ENCODE measurements around the gene RPL27A. TPM values are rescaled to one million over a fixed set of nuclear protein-coding genes. Genes with fewer than 3 reads are reported as not detected.

The RPL27A gene
- total and polyA plus RNA-seq, 2 donors (not counting 3 experiments of a cell fraction or from before 2014, with no cell fraction given), result 1,303 to 1,363 TPM

DNA sequence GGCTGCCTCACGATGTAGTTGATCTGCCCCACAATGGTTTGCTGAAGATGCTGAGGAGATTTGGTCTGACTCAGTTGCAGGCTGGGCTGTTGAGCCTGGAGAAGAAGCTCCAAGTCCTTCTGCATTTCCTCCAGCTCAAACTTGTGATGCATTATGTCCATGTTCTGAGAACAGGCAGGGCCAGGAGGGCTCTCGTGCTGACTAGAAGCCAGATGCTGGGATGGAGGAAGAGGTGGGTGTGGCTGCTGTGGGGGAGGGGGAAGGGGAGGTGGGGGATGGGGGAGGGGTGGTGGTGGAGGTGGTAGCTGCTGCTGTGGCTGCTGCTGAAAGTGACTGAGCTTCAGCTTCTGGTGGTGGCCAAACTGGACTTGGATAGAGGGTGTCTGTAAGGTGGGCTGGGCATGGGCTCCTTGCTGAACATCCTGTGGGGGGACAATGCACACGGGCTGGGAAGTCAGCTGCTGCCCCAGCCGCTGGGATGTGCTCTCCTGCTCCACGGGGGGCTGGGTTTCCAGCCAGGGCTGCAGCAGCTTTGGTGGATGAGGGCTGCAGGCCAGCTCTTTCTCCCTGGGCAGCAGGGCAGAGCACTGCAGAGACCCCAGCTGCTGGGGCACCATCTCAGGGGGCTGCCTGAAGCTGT is 42.2 kb upstream of the RPL27A start:
- CTCF ChIA-PET, result interaction anchor here (1.3 to 1.5 kb wide), 3 partner anchors 8 to 319 kb away, joined by 3 to 4 read pairs (median 3); no protein-coding TSS in a partner anchor

More for the DNA sequence above, 42.2 kb upstream of the RPL27A start:
- H2AFZ ChIP-seq (ENCODE audit: low read depth, low read length), result no peak overlapping the region
- TF ChIP-seq POLR2A (IDR thresholded peaks at IDR 0.05; ENCODE audit: low read depth, low read length) (no peak), POLR2AphosphoS5 (IDR thresholded peaks at IDR 0.05; ENCODE audit: insufficient read depth, low read depth, low read length) (no peak), GATA2 (IDR thresholded peaks at IDR 0.05; ENCODE audit: insufficient read depth, insufficient read length, low read depth, low read length) (no peak), FOS (IDR thresholded peaks at IDR 0.05; ENCODE audit: borderline replicate concordance, insufficient read depth, low read length) (no peak), EZH2 (IDR thresholded peaks at IDR 0.05; ENCODE audit: borderline replicate concordance, low read depth, low read length, severe bottlenecking) (no peak), MYC (IDR thresholded peaks at IDR 0.05; ENCODE audit: low read depth, low read length) (no peak), JUN (IDR thresholded peaks at IDR 0.05; ENCODE audit: borderline replicate concordance, insufficient read depth, insufficient read length, low read depth) (no peak)
- TF ChIP-seq, protein P1, sequence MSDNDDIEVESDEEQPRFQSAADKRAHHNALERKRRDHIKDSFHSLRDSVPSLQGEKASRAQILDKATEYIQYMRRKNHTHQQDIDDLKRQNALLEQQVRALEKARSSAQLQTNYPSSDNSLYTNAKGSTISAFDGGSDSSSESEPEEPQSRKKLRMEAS (IDR thresholded peaks at IDR 0.05; ENCODE audit: insufficient read depth, insufficient read length), result no peak
- TF ChIP-seq, protein P2, sequence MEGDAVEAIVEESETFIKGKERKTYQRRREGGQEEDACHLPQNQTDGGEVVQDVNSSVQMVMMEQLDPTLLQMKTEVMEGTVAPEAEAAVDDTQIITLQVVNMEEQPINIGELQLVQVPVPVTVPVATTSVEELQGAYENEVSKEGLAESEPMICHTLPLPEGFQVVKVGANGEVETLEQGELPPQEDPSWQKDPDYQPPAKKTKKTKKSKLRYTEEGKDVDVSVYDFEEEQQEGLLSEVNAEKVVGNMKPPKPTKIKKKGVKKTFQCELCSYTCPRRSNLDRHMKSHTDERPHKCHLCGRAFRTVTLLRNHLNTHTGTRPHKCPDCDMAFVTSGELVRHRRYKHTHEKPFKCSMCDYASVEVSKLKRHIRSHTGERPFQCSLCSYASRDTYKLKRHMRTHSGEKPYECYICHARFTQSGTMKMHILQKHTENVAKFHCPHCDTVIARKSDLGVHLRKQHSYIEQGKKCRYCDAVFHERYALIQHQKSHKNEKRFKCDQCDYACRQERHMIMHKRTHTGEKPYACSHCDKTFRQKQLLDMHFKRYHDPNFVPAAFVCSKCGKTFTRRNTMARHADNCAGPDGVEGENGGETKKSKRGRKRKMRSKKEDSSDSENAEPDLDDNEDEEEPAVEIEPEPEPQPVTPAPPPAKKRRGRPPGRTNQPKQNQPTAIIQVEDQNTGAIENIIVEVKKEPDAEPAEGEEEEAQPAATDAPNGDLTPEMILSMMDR (IDR thresholded peaks at IDR 0.05; ENCODE audit: extremely low read depth in 1 of 2, insufficient read depth in 1 of 2, low read depth in 1 of 2, low read length in 2 of 2), result no peak
- no peak for DNase-seq (ENCODE audit: low read depth, low spot score)
- H3K79me2 ChIP-seq (ENCODE audit: control insufficient read depth, insufficient read depth, low read length), result no peaks in the 10 kb centered on the region
- peaks cover 0 to 13% of the 10 kb centered on the region in 2 experiments for H3K36me3 ChIP-seq (ENCODE audit: control insufficient read depth in 2 of 2, extremely low read depth in 1 of 2, insufficient read depth in 2 of 2, low read length in 2 of 2)
- no peaks in the 10 kb centered on the region for H3K4me1 ChIP-seq (ENCODE audit: control insufficient read depth, extremely low read depth, insufficient read depth, low read length)
- BruUV-seq (replicated peaks), result no TSS peak
- intact Hi-C loops (cut with micrococcal nuclease) (no loop called here), dilution Hi-C loops (cut with MboI; ENCODE audit: extremely low pct_ligation_motif_present, low sequenced_read_pairs) (no loop called here)
- no peaks in the 10 kb centered on the region for H3K27me3 ChIP-seq (ENCODE audit: control insufficient read depth in 2 of 2, insufficient read depth in 2 of 2, low read length in 2 of 2)
- POLR2A ChIA-PET, result no interaction called here
- no peaks in the 10 kb centered on the region for H3K9me1 ChIP-seq (replicated peaks; ENCODE audit: control insufficient read depth, extremely low read depth, insufficient read depth, low read length)
- no peaks in the 10 kb centered on the region for H4K20me1 ChIP-seq (replicated peaks; ENCODE audit: control insufficient read depth, extremely low read depth, insufficient read depth, low read length)
- no peak overlapping the region for H3K4me3 ChIP-seq (replicated peaks in 1 of 3; ENCODE audit: insufficient read depth in 1 of 3, low read depth in 1 of 3, low read length in 3 of 3)
- H3K27ac ChIP-seq (ENCODE audit: insufficient read depth, low read depth, low read length), result no peak overlapping the region
- H3K9ac ChIP-seq (replicated peaks; ENCODE audit: extremely low read depth, insufficient read depth, low read length), result no peak overlapping the region
- H3K4me2 ChIP-seq (ENCODE audit: insufficient read depth, low read length), result no peak overlapping the region
- FAIRE-seq, result no peak
- no peaks in the 10 kb centered on the region for H3K9me3 ChIP-seq (replicated peaks; ENCODE audit: control insufficient read depth, insufficient read depth, low read length)

All from endothelial cell of umbilical vein (primary cell).